Measurements from ENCODE around the gene HDAC2. TPM values are rescaled to one million over a fixed set of nuclear protein-coding genes. Genes with fewer than 3 reads are reported as not detected.
"Not testable (repeated sequence)": the region's sequence is repeated elsewhere in the genome, so short reads cannot be mapped to it uniquely, and the experiment has no call there.

Gene HDAC2
- total RNA-seq, 1 donor from 2014 or later: 125 TPM

- no peak for DNase-seq (ENCODE audit: extremely low read depth, low read depth, low spot score)
Observed at GRCh38 chr6:113920663-113921267, 50.2 kb downstream of the HDAC2 start.

GRCh38 chr6:113910285-113910684 is 60.7 kb downstream of the HDAC2 start:
- DNase-seq (ENCODE audit: extremely low read depth, low read depth, low spot score): not testable (repeated sequence)

- DNase-seq (ENCODE audit: extremely low read depth, low read depth, low spot score): peak; percentile 69
Observed at GRCh38 chr6:113909224-113909856, 61.6 kb downstream of the HDAC2 start.

GRCh38 chr6:113908801-113909200 is 62.1 kb downstream of the HDAC2 start:
- no peak for DNase-seq (ENCODE audit: extremely low read depth, low read depth, low spot score)

- no peak for DNase-seq (ENCODE audit: extremely low read depth, low read depth, low spot score)
Observed at GRCh38 chr6:113907102-113907815, 63.7 kb downstream of the HDAC2 start.

GRCh38 chr6:113903666-113904330 is 67.2 kb downstream of the HDAC2 start:
- peak; percentile 29 for DNase-seq (ENCODE audit: extremely low read depth, low read depth, low spot score)

GRCh38 chr6:113901482-113901881 is 69.5 kb downstream of the HDAC2 start:
- no peak for DNase-seq (ENCODE audit: extremely low read depth, low read depth, low spot score)

GRCh38 chr6:113894712-113895674 is 76.0 kb downstream of the HDAC2 start:
- no peak for DNase-seq (ENCODE audit: extremely low read depth, low read depth, low spot score)

GRCh38 chr6:113893866-113894265 is 77.1 kb downstream of the HDAC2 start:
- no peak for DNase-seq (ENCODE audit: extremely low read depth, low read depth, low spot score)

- DNase-seq (ENCODE audit: extremely low read depth, low read depth, low spot score): no peak
Observed at GRCh38 chr6:113893451-113893850, 77.5 kb downstream of the HDAC2 start.

GRCh38 chr6:113888956-113889630 is 81.9 kb downstream of the HDAC2 start:
- DNase-seq (ENCODE audit: extremely low read depth, low read depth, low spot score): no peak

GRCh38 chr6:113888493-113888892 is 82.5 kb downstream of the HDAC2 start:
- no peak for DNase-seq (ENCODE audit: extremely low read depth, low read depth, low spot score)

GRCh38 chr6:113886512-113886911 is 84.4 kb downstream of the HDAC2 start:
- DNase-seq (ENCODE audit: extremely low read depth, low read depth, low spot score): no peak

GRCh38 chr6:113884011-113884410 is 86.9 kb downstream of the HDAC2 start:
- no peak for DNase-seq (ENCODE audit: extremely low read depth, low read depth, low spot score)

Other genes with a start within 250 kb of the HDAC2 start
- 325 and 440 TPM in 2 replicates for gene MARCKS, start 113.8 kb downstream of the HDAC2 start, total RNA-seq

All from glomerular endothelial cell (primary cell).